ENCODE results near the gene ERCC3.

Gene ERCC3

DNA sequence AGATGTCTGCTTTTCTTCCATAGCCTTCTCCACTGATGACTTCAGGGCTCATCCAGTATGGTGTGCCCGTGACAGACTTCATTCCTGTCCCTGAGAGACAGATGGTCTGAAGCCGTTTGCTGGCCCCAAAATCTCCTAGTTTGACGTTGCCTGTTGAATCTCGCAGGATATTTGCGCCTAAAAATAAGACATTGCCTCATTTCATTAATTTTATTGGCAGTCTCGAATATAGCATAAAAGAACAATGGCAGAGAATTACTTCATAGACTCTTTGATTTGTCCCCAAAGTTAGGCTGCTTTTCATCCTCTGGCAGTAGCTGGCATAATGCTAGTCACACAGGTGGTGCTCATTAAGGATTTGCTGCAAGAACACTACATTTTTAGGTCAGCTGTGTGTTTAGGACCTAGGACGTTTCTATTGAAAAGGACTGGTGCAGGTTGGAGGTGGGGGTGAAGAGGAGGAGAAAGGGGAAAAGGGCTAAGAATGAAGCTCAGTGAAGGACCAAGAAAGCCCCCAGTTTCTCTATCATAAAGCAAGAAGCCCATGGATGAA, 14.7 kb upstream of the ERCC3 start:
- Histone ChIP-seq H3K36me3 (ENCODE audit: control insufficient read depth, insufficient read depth, low read length) (no peaks in the 10 kb centered on the region), H3K9ac (no peak overlapping the region), H2AFZ (no peak overlapping the region), H3K4me3 (ENCODE audit: low read depth, low read length) (no peak overlapping the region), H3K4me2 (ENCODE audit: low read length) (no peak overlapping the region), H3K27ac (no peak overlapping the region), H3K9me3 (ENCODE audit: control insufficient read depth, low read length) (no peaks in the 10 kb centered on the region), H3K4me1 (no peaks in the 10 kb centered on the region), H3K27me3 (ENCODE audit: control insufficient read depth, insufficient read depth, low read length) (no peaks in the 10 kb centered on the region), H3K79me2 (no peaks in the 10 kb centered on the region)
- TF ChIP-seq, protein P1, sequence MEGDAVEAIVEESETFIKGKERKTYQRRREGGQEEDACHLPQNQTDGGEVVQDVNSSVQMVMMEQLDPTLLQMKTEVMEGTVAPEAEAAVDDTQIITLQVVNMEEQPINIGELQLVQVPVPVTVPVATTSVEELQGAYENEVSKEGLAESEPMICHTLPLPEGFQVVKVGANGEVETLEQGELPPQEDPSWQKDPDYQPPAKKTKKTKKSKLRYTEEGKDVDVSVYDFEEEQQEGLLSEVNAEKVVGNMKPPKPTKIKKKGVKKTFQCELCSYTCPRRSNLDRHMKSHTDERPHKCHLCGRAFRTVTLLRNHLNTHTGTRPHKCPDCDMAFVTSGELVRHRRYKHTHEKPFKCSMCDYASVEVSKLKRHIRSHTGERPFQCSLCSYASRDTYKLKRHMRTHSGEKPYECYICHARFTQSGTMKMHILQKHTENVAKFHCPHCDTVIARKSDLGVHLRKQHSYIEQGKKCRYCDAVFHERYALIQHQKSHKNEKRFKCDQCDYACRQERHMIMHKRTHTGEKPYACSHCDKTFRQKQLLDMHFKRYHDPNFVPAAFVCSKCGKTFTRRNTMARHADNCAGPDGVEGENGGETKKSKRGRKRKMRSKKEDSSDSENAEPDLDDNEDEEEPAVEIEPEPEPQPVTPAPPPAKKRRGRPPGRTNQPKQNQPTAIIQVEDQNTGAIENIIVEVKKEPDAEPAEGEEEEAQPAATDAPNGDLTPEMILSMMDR (IDR thresholded peaks at IDR 0.05): no peak

GRCh38 chr2:127305990-127306585, 12.1 kb upstream of the ERCC3 start:
- H3K79me2 ChIP-seq: no peaks in the 10 kb centered on the region
- no peak overlapping the region for H3K4me2 ChIP-seq (ENCODE audit: low read length)
- no peak overlapping the region for H3K4me3 ChIP-seq (ENCODE audit: low read depth, low read length)
- H3K36me3 ChIP-seq (ENCODE audit: control insufficient read depth, insufficient read depth, low read length): no peaks in the 10 kb centered on the region
- no peaks in the 10 kb centered on the region for H3K27me3 ChIP-seq (ENCODE audit: control insufficient read depth, insufficient read depth, low read length)
- TF ChIP-seq, protein P1 (IDR thresholded peaks at IDR 0.05): no peak
- no peak overlapping the region for H2AFZ ChIP-seq
- no peaks in the 10 kb centered on the region for H3K4me1 ChIP-seq
- no peaks in the 10 kb centered on the region for H3K9me3 ChIP-seq (ENCODE audit: control insufficient read depth, low read length)
- H3K9ac ChIP-seq: no peak overlapping the region
- no peak overlapping the region for H3K27ac ChIP-seq

- Histone ChIP-seq H3K9me3 (ENCODE audit: control insufficient read depth, low read length) (no peaks in the 10 kb centered on the region), H3K27me3 (ENCODE audit: control insufficient read depth, insufficient read depth, low read length) (no peaks in the 10 kb centered on the region), H3K4me3 (ENCODE audit: low read depth, low read length) (no peak overlapping the region), H3K79me2 (no peaks in the 10 kb centered on the region), H3K36me3 (ENCODE audit: control insufficient read depth, insufficient read depth, low read length) (no peaks in the 10 kb centered on the region), H3K9ac (no peak overlapping the region), H3K4me2 (ENCODE audit: low read length) (no peak overlapping the region), H3K27ac (no peak overlapping the region), H3K4me1 (no peaks in the 10 kb centered on the region), H2AFZ (no peak overlapping the region)
- TF ChIP-seq, protein P1 (IDR thresholded peaks at IDR 0.05): no peak
Observed at GRCh38 chr2:127302168-127302567, 8.2 kb upstream of the ERCC3 start.

- Histone ChIP-seq H2AFZ (peak overlapping the region; percentile 100), H3K27ac (peak overlapping the region; percentile 75), H3K9ac (peak overlapping the region; percentile 92), H3K36me3 (ENCODE audit: control insufficient read depth, insufficient read depth, low read length) (no peaks in the 10 kb centered on the region), H3K4me1 (peaks cover 3% of the 10 kb centered on the region), H3K9me3 (ENCODE audit: control insufficient read depth, low read length) (no peaks in the 10 kb centered on the region), H3K4me3 (ENCODE audit: low read depth, low read length) (peak overlapping the region; percentile 85), H3K27me3 (ENCODE audit: control insufficient read depth, insufficient read depth, low read length) (no peaks in the 10 kb centered on the region), H3K79me2 (peaks cover 6% of the 10 kb centered on the region), H3K4me2 (ENCODE audit: low read length) (peak overlapping the region; percentile 87)
- TF ChIP-seq, protein P1 (IDR thresholded peaks at IDR 0.05): no peak
Observed at GRCh38 chr2:127293386-127293747, 577 bp downstream of the ERCC3 start.

- H3K79me2 ChIP-seq: peaks cover 6% of the 10 kb centered on the region
- TF ChIP-seq, protein P1 (IDR thresholded peaks at IDR 0.05): no peak
- H3K9me3 ChIP-seq (ENCODE audit: control insufficient read depth, low read length): no peaks in the 10 kb centered on the region
- H3K4me1 ChIP-seq: peaks cover 2% of the 10 kb centered on the region
- H3K27ac ChIP-seq: no peak overlapping the region
- H2AFZ ChIP-seq: no peak overlapping the region
- no peaks in the 10 kb centered on the region for H3K36me3 ChIP-seq (ENCODE audit: control insufficient read depth, insufficient read depth, low read length)
- no peak overlapping the region for H3K9ac ChIP-seq
- no peaks in the 10 kb centered on the region for H3K27me3 ChIP-seq (ENCODE audit: control insufficient read depth, insufficient read depth, low read length)
- H3K4me2 ChIP-seq (ENCODE audit: low read length): no peak overlapping the region
- no peak overlapping the region for H3K4me3 ChIP-seq (ENCODE audit: low read depth, low read length)
Observed at GRCh38 chr2:127288274-127288673, 5.7 kb downstream of the ERCC3 start.

Measured in parathyroid adenoma (tissue), 2 donors.